ENCODE results near the gene HIF1A. TPM values are rescaled to one million over a fixed set of nuclear protein-coding genes. Genes with fewer than 3 reads are reported as not detected.

HIF1A gene
- total and polyA plus RNA-seq, 2 donors (not counting 3 experiments of a cell fraction or from before 2014, with no cell fraction given) = 58.3 to 179 TPM

DNA sequence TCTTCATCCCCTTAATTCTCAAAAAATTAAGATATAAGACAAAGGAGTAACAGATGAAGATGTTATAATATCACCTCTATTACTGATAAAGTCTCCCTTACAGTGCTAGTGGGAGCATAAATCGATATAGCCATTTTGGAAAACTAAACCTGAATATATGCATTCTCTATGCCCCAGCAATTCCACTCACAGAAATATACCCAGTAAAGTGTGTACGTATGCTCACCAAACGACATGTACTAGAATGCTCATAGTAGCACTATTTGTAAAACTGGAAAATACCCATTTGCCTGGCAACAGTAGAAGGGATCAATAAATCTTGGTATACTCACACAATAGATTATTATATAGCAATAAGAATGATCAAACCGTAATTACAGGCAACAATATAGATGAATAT is 44.0 kb upstream of the HIF1A start:
- dilution Hi-C loops (cut with MboI; ENCODE audit: extremely low pct_ligation_motif_present, low sequenced_read_pairs) (no loop called here), intact Hi-C loops (cut with micrococcal nuclease) (no loop called here)
- Histone ChIP-seq H3K4me3 (replicated peaks in 1 of 3; ENCODE audit: insufficient read depth in 1 of 3, low read depth in 1 of 3, low read length in 3 of 3) (no peak overlapping the region), H3K9me1 (replicated peaks; ENCODE audit: control insufficient read depth, extremely low read depth, insufficient read depth, low read length) (no peaks in the 10 kb centered on the region), H3K27me3 (ENCODE audit: control insufficient read depth in 2 of 2, insufficient read depth in 2 of 2, low read length in 2 of 2) (no peaks in the 10 kb centered on the region), H3K4me2 (ENCODE audit: insufficient read depth, low read length) (no peak overlapping the region), H4K20me1 (replicated peaks; ENCODE audit: control insufficient read depth, extremely low read depth, insufficient read depth, low read length) (no peaks in the 10 kb centered on the region), H2AFZ (ENCODE audit: low read depth, low read length) (no peak overlapping the region), H3K79me2 (ENCODE audit: control insufficient read depth, insufficient read depth, low read length) (no peaks in the 10 kb centered on the region), H3K36me3 (ENCODE audit: control insufficient read depth in 2 of 2, extremely low read depth in 1 of 2, insufficient read depth in 2 of 2, low read length in 2 of 2) (no peaks in the 10 kb centered on the region), H3K4me1 (ENCODE audit: control insufficient read depth, extremely low read depth, insufficient read depth, low read length) (peaks cover 19% of the 10 kb centered on the region), H3K27ac (ENCODE audit: insufficient read depth, low read depth, low read length) (no peak overlapping the region), H3K9me3 (replicated peaks; ENCODE audit: control insufficient read depth, insufficient read depth, low read length) (no peaks in the 10 kb centered on the region), H3K9ac (replicated peaks; ENCODE audit: extremely low read depth, insufficient read depth, low read length) (no peak overlapping the region)
- no TSS peak for BruUV-seq (replicated peaks)
- no peak for DNase-seq (ENCODE audit: low read depth, low spot score)
- ChIA-PET CTCF (no interaction called here), POLR2A (no interaction called here)
- TF ChIP-seq POLR2AphosphoS5 (IDR thresholded peaks at IDR 0.05; ENCODE audit: insufficient read depth, low read depth, low read length) (no peak), FOS (IDR thresholded peaks at IDR 0.05; ENCODE audit: borderline replicate concordance, insufficient read depth, low read length) (no peak), MYC (IDR thresholded peaks at IDR 0.05; ENCODE audit: low read depth, low read length) (no peak), EZH2 (IDR thresholded peaks at IDR 0.05; ENCODE audit: borderline replicate concordance, low read depth, low read length, severe bottlenecking) (no peak)
- TF ChIP-seq, protein P1, sequence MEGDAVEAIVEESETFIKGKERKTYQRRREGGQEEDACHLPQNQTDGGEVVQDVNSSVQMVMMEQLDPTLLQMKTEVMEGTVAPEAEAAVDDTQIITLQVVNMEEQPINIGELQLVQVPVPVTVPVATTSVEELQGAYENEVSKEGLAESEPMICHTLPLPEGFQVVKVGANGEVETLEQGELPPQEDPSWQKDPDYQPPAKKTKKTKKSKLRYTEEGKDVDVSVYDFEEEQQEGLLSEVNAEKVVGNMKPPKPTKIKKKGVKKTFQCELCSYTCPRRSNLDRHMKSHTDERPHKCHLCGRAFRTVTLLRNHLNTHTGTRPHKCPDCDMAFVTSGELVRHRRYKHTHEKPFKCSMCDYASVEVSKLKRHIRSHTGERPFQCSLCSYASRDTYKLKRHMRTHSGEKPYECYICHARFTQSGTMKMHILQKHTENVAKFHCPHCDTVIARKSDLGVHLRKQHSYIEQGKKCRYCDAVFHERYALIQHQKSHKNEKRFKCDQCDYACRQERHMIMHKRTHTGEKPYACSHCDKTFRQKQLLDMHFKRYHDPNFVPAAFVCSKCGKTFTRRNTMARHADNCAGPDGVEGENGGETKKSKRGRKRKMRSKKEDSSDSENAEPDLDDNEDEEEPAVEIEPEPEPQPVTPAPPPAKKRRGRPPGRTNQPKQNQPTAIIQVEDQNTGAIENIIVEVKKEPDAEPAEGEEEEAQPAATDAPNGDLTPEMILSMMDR (IDR thresholded peaks at IDR 0.05; ENCODE audit: extremely low read depth in 1 of 2, insufficient read depth in 1 of 2, low read depth in 1 of 2, low read length in 2 of 2) = no peak
- no peak for FAIRE-seq
